ENCODE data around the gene GIT1. TPM values are rescaled to one million over a fixed set of nuclear protein-coding genes. Genes with fewer than 3 reads are reported as not detected.

GIT1 gene
- total and polyA plus RNA-seq, 2 donors (not counting 3 experiments of a cell fraction or from before 2014, with no cell fraction given): 75.5 to 92.5 TPM

- FAIRE-seq (no peak), DNase-seq (ENCODE audit: low read depth, low spot score) (no peak)
- no peak overlapping the region for H2AFZ ChIP-seq (ENCODE audit: low read depth, low read length)
- H4K20me1 ChIP-seq (replicated peaks; ENCODE audit: control insufficient read depth, extremely low read depth, insufficient read depth, low read length): no peaks in the 10 kb centered on the region
- peaks cover 53% of the 10 kb centered on the region for H3K79me2 ChIP-seq (ENCODE audit: control insufficient read depth, insufficient read depth, low read length)
- dilution Hi-C loops (cut with MboI; ENCODE audit: extremely low pct_ligation_motif_present, low sequenced_read_pairs) (no loop called here), intact Hi-C loops (cut with micrococcal nuclease) (no loop called here)
- H3K9ac ChIP-seq (replicated peaks; ENCODE audit: extremely low read depth, insufficient read depth, low read length): no peak overlapping the region
- no peak overlapping the region for H3K27ac ChIP-seq (ENCODE audit: insufficient read depth, low read depth, low read length)
- no peaks in the 10 kb centered on the region for H3K9me1 ChIP-seq (replicated peaks; ENCODE audit: control insufficient read depth, extremely low read depth, insufficient read depth, low read length)
- no peaks in the 10 kb centered on the region for H3K27me3 ChIP-seq (ENCODE audit: control insufficient read depth in 2 of 2, insufficient read depth in 2 of 2, low read length in 2 of 2)
- H3K4me1 ChIP-seq (ENCODE audit: control insufficient read depth, extremely low read depth, insufficient read depth, low read length): peaks cover 30% of the 10 kb centered on the region
- H3K4me2 ChIP-seq (ENCODE audit: insufficient read depth, low read length): no peak overlapping the region
- ChIA-PET CTCF (interaction anchor here (0.8 to 9.4 kb wide), 11 partner anchors 9 to 512 kb away, joined by 3 to 152 read pairs (median 4); partner anchors contain the start of genes ABHD15 and ANKRD13B), POLR2A (interaction anchor here (1.4 kb wide), 1 partner anchor 12 kb away, joined by 3 read pairs; no protein-coding TSS in a partner anchor)
- H3K36me3 ChIP-seq (ENCODE audit: control insufficient read depth in 2 of 2, extremely low read depth in 1 of 2, insufficient read depth in 2 of 2, low read length in 2 of 2): peaks cover 21 to 42% of the 10 kb centered on the region in 2 experiments
- TF ChIP-seq MAX (IDR thresholded peaks at IDR 0.05; ENCODE audit: insufficient read depth, insufficient read length) (no peak), CTCF (IDR thresholded peaks at IDR 0.05; ENCODE audit: extremely low read depth in 1 of 2, insufficient read depth in 1 of 2, low read depth in 1 of 2, low read length in 2 of 2) (no peak)
- H3K4me3 ChIP-seq (replicated peaks in 1 of 3; ENCODE audit: insufficient read depth in 1 of 3, low read depth in 1 of 3, low read length in 3 of 3): no peak overlapping the region
- BruUV-seq (replicated peaks): no TSS peak
- H3K9me3 ChIP-seq (replicated peaks; ENCODE audit: control insufficient read depth, insufficient read depth, low read length): no peaks in the 10 kb centered on the region
Measured at GRCh38 chr17:29581583-29582253, 7.7 kb downstream of the GIT1 start.
